Keratinocyte (primary cell): ENCODE results near the gene PLA2G12B. TPM values are rescaled to one million over a fixed set of nuclear protein-coding genes. Genes with fewer than 3 reads are reported as not detected.
A peak's percentile ranks its signal among the peaks of the same experiment; 100 is the strongest.

Source experiments
- DNase-seq: peaks from one replicate; pipeline ENCODE4 v3.0.0-alpha.2; 2011; ENCODE audit warnings: low read depth, missing footprints, low spot score
- FAIRE-seq: peaks from 2 replicates; lab custom pipeline; 2011; peaks lifted over from hg19 to GRCh38; lab: Jason Lieb, UNC
- H2AFZ ChIP-seq: 2 replicates; pipeline ENCODE4 v1.6.0; 2012; ENCODE audit warnings: low read length, control low read depth, inconsistent platforms; ENCODE audit not compliant: control insufficient read depth
- H3K27ac ChIP-seq: 2 replicates; pipeline ENCODE4 v1.5.1; 2011; ENCODE audit warnings: low read length; ENCODE audit not compliant: control insufficient read depth, insufficient read depth
- H3K27me3 ChIP-seq: 3 replicates; pipeline ENCODE4 v1.6.0; 2011; ENCODE audit warnings: low read length; ENCODE audit not compliant: control insufficient read depth, insufficient read depth; ENCODE audit errors: extremely low read depth
- H3K36me3 ChIP-seq, 2 experiments: 2 replicates in 1 of 2; 3 replicates in 1 of 2; pipeline ENCODE4 v1.5.1; 2011; ENCODE audit warnings: low read length in 2 of 2, mild to moderate bottlenecking in 1 of 2; ENCODE audit not compliant: control insufficient read depth in 2 of 2, insufficient read depth in 2 of 2; ENCODE audit errors: extremely low read depth in 1 of 2
- H3K4me1 ChIP-seq: 3 replicates; pipeline ENCODE4 v1.5.1; 2011; ENCODE audit warnings: low read length; ENCODE audit not compliant: control insufficient read depth, insufficient read depth; ENCODE audit errors: extremely low read depth
- H3K4me2 ChIP-seq: 3 replicates; pipeline ENCODE4 v1.6.0; 2011; ENCODE audit warnings: low read depth, low read length; ENCODE audit not compliant: control insufficient read depth, insufficient read depth; ENCODE audit errors: extremely low read depth
- H3K4me3 ChIP-seq, 3 experiments: fragments of 200-600 bp in 1 of 3; sonication (generic) in 1 of 3; 2 replicates in 2 of 3; 3 replicates in 1 of 3; pipeline ENCODE4 v1.5.1; 2011 to 2016; ENCODE audit warnings: low read length in 3 of 3, mild to moderate bottlenecking in 3 of 3, control low read depth in 2 of 3, inconsistent platforms in 1 of 3, low read depth in 1 of 3, mixed read lengths in 1 of 3, mixed run types in 1 of 3, moderate library complexity in 1 of 3; ENCODE audit not compliant: control insufficient read depth in 2 of 3, insufficient read depth in 2 of 3; ENCODE audit errors: extremely low read depth in 1 of 3
- H3K79me2 ChIP-seq: 2 replicates; pipeline ENCODE4 v1.6.0; 2012; ENCODE audit warnings: low read length; ENCODE audit not compliant: control insufficient read depth, insufficient read depth
- H3K9ac ChIP-seq: 3 replicates; pipeline ENCODE4 v1.6.0; 2011; ENCODE audit warnings: low read length; ENCODE audit not compliant: control insufficient read depth, insufficient read depth; ENCODE audit errors: extremely low read depth
- H3K9me1 ChIP-seq: 3 replicates; pipeline ENCODE4 v1.6.0; 2011; ENCODE audit warnings: low read length; ENCODE audit not compliant: control insufficient read depth, insufficient read depth; ENCODE audit errors: extremely low read depth
- H3K9me3 ChIP-seq: 2 replicates; pipeline ENCODE4 v1.5.1; 2012; ENCODE audit warnings: low read depth, low read length; ENCODE audit not compliant: control insufficient read depth
- H4K20me1 ChIP-seq: 3 replicates; pipeline ENCODE4 v1.6.0; 2011; ENCODE audit warnings: low read length; ENCODE audit not compliant: control insufficient read depth, insufficient read depth; ENCODE audit errors: extremely low read depth
- CTCF ChIP-seq, 3 experiments: IDR thresholded peaks in 1 of 3; conservative IDR thresholded peaks in 1 of 3; optimal IDR thresholded peaks in 1 of 3; 2 replicates in 2 of 3; 3 replicates in 1 of 3; pipeline versions ENCODE3 to v1.5.1; 2011; ENCODE audit warnings: low read length in 3 of 3, mild to moderate bottlenecking in 3 of 3, moderate library complexity in 2 of 3, control low read depth in 1 of 3, inconsistent platforms in 1 of 3; ENCODE audit not compliant: insufficient read depth in 2 of 3; ENCODE audit errors: extremely low read depth in 1 of 3
- EZH2 ChIP-seq: IDR thresholded peaks from one replicate; pipeline ENCODE4 v1.6.1; 2012; ENCODE audit warnings: inconsistent platforms, mild to moderate bottlenecking, low read length, moderate library complexity
- dilution Hi-C: fragments of 300-500 bp; cut with MboI; formaldehyde crosslinking; loops from one replicate; pipeline ENCODE4 v1.7.0; 2020; ENCODE audit warnings: low sequenced_read_pairs; ENCODE audit not compliant: extremely low pct_ligation_motif_present
- polyA plus RNA-seq, 5 experiments: library from polyadenylated mRNA; depleted of rRNA in 3 of 5; stranded (reverse) in 3 of 5; stranded (forward) in 1 of 5; unstranded in 1 of 5; fragments of >200 nt; gene quantifications; 1 replicate in 1 of 5; 2 replicates in 3 of 5; 3 replicates in 1 of 5; pipeline versions ENCODE4 v1.2.1 to v1.2.3, GENCODE V29; 2011 to 2012; ENCODE audit warnings: missing spikeins in 2 of 5, low read depth in 1 of 5, low replicate concordance in 1 of 5

PLA2G12B gene
- polyA plus RNA-seq, 1 donor (not counting 4 experiments of a cell fraction or from before 2014, with no cell fraction given) = not detected

DNA sequence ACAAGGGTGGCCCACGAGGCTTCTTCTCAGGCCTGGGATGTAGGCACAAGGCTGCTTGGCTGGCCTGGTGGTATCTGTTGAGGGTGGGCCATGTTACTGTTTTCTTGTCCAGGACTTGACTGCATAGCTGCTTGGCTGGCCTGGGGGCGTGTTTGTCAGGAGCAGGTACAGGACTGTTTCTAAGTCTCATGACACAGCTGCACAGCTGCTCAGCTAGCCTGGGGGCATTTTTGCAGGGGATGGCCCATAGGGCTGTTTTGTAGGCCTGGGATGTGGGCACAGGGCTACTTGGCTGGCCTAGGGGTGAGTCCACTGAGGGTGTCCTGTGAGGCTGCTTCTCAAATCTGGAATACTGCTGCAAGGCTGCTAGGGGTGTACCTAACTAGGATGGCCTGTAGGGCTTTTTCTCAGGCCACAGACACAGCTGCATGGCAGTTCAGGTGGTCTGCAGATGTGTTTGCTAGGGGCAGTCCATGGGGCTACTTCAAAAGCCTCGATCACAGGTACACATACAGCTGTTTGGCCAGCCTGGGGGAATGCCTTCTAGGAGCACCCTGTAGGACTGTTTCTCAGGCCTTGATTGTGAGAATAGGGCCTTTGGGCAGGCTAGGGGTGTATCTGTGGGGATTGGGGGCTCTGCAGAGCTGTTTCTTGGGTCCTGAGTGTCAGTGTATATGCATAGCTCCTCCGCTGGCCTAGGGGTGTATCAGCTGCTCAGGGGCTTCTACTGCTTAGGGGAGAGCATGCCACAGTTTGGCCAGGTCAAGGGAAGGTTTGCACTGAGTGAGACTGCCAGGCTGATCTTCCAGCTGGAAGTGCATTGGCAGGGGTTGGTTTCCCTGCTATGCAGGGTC is 26.6 kb upstream of the PLA2G12B start:
- Histone ChIP-seq H3K4me1 (peaks cover 19% of the 10 kb centered on the region), H3K36me3 (no peaks in the 10 kb centered on the region), H3K9me3 (no peaks in the 10 kb centered on the region), H2AFZ (no peak overlapping the region), H3K79me2 (no peaks in the 10 kb centered on the region), H3K9me1 (no peaks in the 10 kb centered on the region), H3K27ac (no peak overlapping the region), H3K4me3 (no peak overlapping the region), H4K20me1 (no peaks in the 10 kb centered on the region), H3K27me3 (no peaks in the 10 kb centered on the region), H3K9ac (no peak overlapping the region), H3K4me2 (no peak overlapping the region)
- TF ChIP-seq CTCF (optimal IDR thresholded peaks at IDR 0.05 in 1 of 3, IDR thresholded peaks at IDR 0.05 in 1 of 3, conservative IDR thresholded peaks at IDR 0.05 in 1 of 3; ENCODE audit: extremely low read depth in 1 of 3, insufficient read depth in 2 of 3, low read length in 3 of 3) = no peak
- no peak for TF ChIP-seq EZH2
- dilution Hi-C loops = no loop called here
- FAIRE-seq = peak; percentile 65
- DNase-seq = peak; percentile 49

- Histone ChIP-seq H3K4me1 (peaks cover 19% of the 10 kb centered on the region), H3K9me3 (no peaks in the 10 kb centered on the region), H4K20me1 (no peaks in the 10 kb centered on the region), H3K27ac (no peak overlapping the region), H3K4me3 (peak overlapping the region in 1 of 3 experiments; percentile 19), H2AFZ (no peak overlapping the region), H3K4me2 (no peak overlapping the region), H3K36me3 (no peaks in the 10 kb centered on the region), H3K79me2 (no peaks in the 10 kb centered on the region), H3K9me1 (no peaks in the 10 kb centered on the region), H3K27me3 (no peaks in the 10 kb centered on the region), H3K9ac (no peak overlapping the region)
- DNase-seq (peak; percentile 79), FAIRE-seq (peak; percentile 92)
- dilution Hi-C loops = no loop called here
- no peak for TF ChIP-seq EZH2
- no peak for TF ChIP-seq CTCF (optimal IDR thresholded peaks at IDR 0.05 in 1 of 3, IDR thresholded peaks at IDR 0.05 in 1 of 3, conservative IDR thresholded peaks at IDR 0.05 in 1 of 3; ENCODE audit: extremely low read depth in 1 of 3, insufficient read depth in 2 of 3, low read length in 3 of 3)
Measured at GRCh38 chr10:72980348-72980747, 25.7 kb upstream of the PLA2G12B start.
